Neutrophil (primary cell): ENCODE data around the gene BMP5.

Source experiments
- H3K27ac ChIP-seq: fragments of 200-600 bp; sonication (generic); 2 replicates; pipeline ENCODE4 v1.5.1; 2016; ENCODE audit warnings: mild to moderate bottlenecking, moderate library complexity
- H3K27me3 ChIP-seq: fragments of 200-600 bp; sonication (generic); 2 replicates; pipeline ENCODE4 v1.6.0; 2016; ENCODE audit warnings: mild to moderate bottlenecking
- H3K36me3 ChIP-seq: fragments of 200-600 bp; sonication (generic); 2 replicates; pipeline ENCODE4 v1.5.1; 2017
- H3K4me1 ChIP-seq, 2 experiments: fragments of 200-600 bp in 1 of 2; sonication (generic) in 1 of 2; 1 replicate in 1 of 2; 2 replicates in 1 of 2; pipeline versions ENCODE4 v1.5.1 to v1.6.1; 2013 to 2016; ENCODE audit warnings: low read depth in 1 of 2, low read length in 1 of 2, mild to moderate bottlenecking in 1 of 2, moderate library complexity in 1 of 2; ENCODE audit not compliant: control insufficient read depth in 1 of 2, insufficient read depth in 1 of 2
- H3K4me3 ChIP-seq, 2 experiments: fragments of 200-600 bp in 1 of 2; sonication (generic) in 1 of 2; 1 replicate in 1 of 2; 2 replicates in 1 of 2; pipeline ENCODE4 v1.5.1; 2013 to 2016; ENCODE audit warnings: low read depth in 1 of 2, low read length in 1 of 2, mild to moderate bottlenecking in 1 of 2, moderate library complexity in 1 of 2
- H3K9me3 ChIP-seq: fragments of 200-600 bp; sonication (generic); 2 replicates; pipeline ENCODE4 v1.5.1; 2016
- CTCF ChIP-seq: fragments of 200-600 bp; sonication (generic); IDR thresholded peaks from 2 replicates; pipeline ENCODE4 v1.5.1; 2016; ENCODE audit warnings: antibody characterized with exemption

Gene BMP5

GRCh38 chr6:55870181-55870813 lies 5.1 kb downstream of the BMP5 start:
- Histone ChIP-seq H3K9me3 (no peaks in the 10 kb centered on the region), H3K4me1 (no peaks in the 10 kb centered on the region), H3K36me3 (no peaks in the 10 kb centered on the region), H3K27ac (no peak overlapping the region), H3K27me3 (no peaks in the 10 kb centered on the region), H3K4me3 (no peak overlapping the region)
- no peak for TF ChIP-seq CTCF

- Histone ChIP-seq H3K27me3 (no peaks in the 10 kb centered on the region), H3K27ac (no peak overlapping the region), H3K36me3 (no peaks in the 10 kb centered on the region), H3K4me3 (no peak overlapping the region), H3K4me1 (no peaks in the 10 kb centered on the region), H3K9me3 (no peaks in the 10 kb centered on the region)
- TF ChIP-seq CTCF, result no peak
These were observed 5.7 kb downstream of the BMP5 start for GRCh38 chr6:55869674-55870073.

GRCh38 chr6:55868771-55869479 lies 6.5 kb downstream of the BMP5 start:
- Histone ChIP-seq H3K36me3 (no peaks in the 10 kb centered on the region), H3K9me3 (no peaks in the 10 kb centered on the region), H3K4me3 (no peak overlapping the region), H3K27me3 (no peaks in the 10 kb centered on the region), H3K27ac (no peak overlapping the region), H3K4me1 (no peaks in the 10 kb centered on the region)
- TF ChIP-seq CTCF, result no peak

GRCh38 chr6:55868176-55868575 lies 7.2 kb downstream of the BMP5 start:
- no peak for TF ChIP-seq CTCF
- no peaks in the 10 kb centered on the region for H3K9me3 ChIP-seq
- H3K4me1 ChIP-seq, result no peaks in the 10 kb centered on the region
- no peaks in the 10 kb centered on the region for H3K36me3 ChIP-seq
- H3K4me3 ChIP-seq, result no peak overlapping the region
- H3K27ac ChIP-seq, result no peak overlapping the region
- H3K27me3 ChIP-seq, result no peaks in the 10 kb centered on the region

DNA sequence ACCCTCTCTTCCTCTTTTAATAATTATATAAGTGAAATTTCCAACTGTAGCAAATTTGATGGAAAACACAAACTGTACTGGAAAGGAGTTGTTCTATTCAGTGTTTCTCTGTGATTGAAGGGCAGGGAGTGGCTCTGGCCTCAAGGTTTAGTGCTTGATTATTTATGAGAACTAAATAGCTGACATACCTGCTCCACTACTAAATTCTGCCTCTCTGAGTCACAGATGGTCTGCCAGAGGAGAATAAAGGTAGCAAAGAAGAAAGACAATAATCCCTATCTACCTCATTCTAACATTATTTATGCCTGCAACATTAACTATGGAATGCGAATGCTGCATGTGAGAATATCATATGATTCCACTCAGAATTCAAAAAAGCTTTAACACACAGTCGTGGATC lies 9.3 kb downstream of the BMP5 start:
- no peak for TF ChIP-seq CTCF
- Histone ChIP-seq H3K27ac (no peak overlapping the region), H3K27me3 (no peaks in the 10 kb centered on the region), H3K9me3 (no peaks in the 10 kb centered on the region), H3K36me3 (no peaks in the 10 kb centered on the region), H3K4me3 (no peak overlapping the region), H3K4me1 (no peaks in the 10 kb centered on the region)
